Stimulated activated CD4-positive, alpha-beta T cell treated with anti-CD3 and anti-CD28 coated beads, Interleukin-1b, Interleukin-23, amount 100 ng/mL, for 4 hours (primary cell): Measurements from ENCODE around the gene ITGB5.
"Not testable (repeated sequence)": the region's sequence is repeated elsewhere in the genome, so short reads cannot be mapped to it uniquely, and the experiment has no call there.

Experiments used
- DNase-seq, 2 donors: peaks; one replicate each; pipeline ENCODE4 v3.0.0-alpha.2; 2020; ENCODE audit warnings: low read depth in 2 of 2

Gene ITGB5

DNA sequence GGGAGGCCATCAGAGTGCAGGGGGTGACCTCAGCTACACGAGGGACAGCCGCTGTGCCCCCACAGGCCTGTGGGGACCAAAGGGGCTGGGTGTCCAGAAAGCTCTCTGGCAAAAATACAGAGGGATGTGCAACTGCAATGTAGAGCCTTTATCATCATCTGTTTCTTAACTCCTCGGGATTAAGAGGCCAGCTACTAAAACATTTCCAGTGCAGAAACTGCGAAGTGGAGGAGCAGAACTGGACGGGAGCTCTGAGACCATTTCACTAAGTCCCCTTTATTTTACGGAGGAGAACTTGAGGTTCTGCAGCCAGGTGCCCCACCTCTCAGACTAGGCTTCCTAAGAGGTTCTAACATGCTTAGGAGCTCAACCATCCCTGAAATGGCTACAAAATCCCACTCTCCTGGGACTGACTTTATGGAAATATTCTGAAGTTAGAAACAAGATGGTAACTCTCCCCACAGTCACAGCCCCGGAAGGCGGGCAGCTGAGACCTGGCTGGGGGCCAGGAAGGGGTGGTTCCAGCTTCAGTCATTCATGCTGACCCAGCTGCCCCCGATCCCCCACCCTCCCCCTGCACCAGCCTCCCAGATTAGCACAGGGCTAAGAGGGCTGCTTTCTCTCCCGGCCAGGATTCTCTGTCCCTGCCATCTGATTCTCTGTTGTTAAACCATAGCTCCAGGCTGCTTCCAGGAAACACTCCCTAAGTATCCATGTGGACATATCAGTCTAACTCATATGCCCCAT lies 116.7 kb downstream of the ITGB5 start:
- DNase-seq = no peak

DNA sequence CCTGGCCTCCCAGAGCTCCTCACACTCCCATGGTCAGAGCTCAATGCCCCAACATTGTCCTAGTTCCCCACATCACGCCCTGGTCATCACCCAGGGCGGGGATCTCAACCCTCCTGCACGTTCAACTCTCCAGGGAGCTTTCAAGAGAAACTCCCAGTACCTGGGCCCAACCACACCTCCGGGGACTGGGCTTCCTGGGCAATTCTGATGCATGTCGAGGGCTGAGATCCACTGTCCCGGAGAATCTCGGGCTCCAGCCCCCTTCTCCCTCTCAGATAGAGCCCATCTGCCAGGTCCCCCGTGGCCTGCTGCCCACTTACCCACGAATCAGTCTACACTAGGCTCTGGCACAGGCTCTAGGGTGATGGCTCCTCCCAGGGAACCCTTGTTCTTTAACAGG lies 117.7 kb downstream of the ITGB5 start:
- DNase-seq = no peak

DNA sequence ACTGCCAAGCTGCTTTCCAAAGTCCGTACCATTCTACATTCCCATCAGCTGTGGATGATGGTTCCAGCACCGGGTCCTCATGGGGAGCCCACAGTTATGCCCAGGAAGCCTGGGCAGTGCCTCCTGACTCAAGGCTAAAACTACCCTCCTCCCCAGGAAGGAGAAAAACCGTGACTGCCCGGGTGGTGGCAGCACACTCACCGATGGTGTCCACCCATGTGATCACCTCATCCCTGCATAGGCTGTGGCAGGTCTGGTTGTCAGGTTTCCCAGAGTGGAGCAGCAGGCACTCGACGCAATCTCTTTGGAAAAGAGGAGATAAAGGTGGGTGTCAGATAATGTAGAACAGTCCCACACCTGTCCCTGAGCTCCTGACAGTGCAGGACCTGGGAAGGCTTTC lies 118.4 kb downstream of the ITGB5 start:
- no peak for DNase-seq

DNA sequence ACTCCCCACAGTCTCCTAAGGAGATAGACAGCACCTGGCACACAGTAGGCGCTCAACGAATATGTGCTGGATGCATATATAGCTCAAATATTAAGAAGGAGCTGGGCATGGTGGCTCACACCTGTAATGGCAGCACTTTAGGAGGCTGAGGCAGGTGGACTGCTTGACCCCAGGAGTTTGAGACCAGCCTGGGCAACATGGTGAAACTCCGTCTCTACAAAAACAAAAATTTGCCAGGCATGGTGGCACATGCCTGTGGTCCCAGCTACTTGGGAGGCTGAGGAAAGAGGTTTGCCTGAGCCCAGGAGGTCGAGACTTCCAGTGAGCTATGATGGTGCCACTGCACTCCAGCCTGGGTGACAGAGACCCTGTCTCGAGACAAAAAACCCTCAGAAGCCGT lies 119.5 kb downstream of the ITGB5 start:
- no peak for DNase-seq

DNA sequence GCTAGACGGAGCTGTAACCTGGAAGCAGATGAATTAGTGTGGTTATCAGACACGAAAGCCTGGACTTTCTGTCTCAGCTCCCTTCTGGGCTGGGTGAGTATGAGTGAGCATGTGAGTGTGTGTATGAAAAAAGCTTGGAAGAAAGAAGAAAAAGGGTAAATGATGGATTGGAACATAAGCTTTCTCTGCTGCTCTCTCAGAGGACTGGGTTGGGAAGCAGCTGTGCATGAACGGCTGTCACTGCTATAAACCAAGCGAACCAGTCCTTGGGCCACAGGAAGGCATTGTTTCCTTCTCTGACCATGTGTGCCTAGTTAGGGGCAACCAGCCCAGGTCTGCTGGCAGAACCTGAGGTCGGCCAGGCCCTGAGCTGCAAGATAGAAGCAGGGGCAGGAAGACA lies 119.9 kb downstream of the ITGB5 start:
- DNase-seq = no peak

DNA sequence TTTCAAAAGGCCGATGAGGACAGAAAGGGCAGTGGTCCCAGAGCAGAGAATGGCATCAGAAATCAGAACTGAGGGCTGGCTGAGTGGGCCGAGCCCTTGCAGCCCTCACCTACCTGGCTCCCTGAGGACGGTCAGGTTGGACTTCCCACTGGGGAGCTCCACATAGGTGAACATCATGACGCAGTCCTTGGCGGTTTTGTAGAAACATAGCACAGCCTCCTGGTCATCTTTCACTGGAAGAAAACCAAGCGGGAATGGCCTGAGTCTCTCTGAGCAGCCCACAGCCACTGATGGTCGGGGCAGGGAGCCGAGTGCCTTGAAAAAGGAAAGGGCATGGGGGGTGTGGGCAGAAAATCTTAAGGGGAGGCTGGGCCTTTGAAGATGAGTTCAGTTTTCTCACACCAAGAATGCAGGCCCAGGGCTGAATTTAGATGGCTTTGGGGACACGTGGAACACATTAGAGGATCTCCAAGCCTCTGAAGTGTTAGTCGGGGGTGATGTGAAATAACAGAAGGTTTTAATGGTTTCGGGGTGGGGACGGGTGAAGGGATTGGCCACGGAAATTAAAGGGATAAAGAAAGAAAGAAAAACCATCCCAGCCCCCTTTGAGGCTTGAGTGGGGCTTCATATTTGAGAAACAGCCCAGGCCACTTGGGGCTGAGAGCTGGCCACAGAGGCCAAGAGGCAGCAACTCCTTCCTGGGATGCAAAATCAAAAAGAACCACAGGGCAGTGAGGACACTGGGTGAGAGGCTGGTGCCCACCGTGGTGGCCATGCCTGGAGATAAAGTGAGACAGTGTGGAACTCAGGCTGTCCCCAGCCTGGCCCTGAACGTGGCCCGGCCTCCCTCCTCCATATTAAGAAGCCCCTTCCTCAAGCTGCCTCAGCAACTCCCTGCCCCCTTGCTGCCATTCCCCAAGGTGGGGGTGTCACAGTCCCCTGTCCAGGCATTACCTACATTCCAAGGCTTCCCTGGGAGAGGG lies 120.8 kb downstream of the ITGB5 start:
- DNase-seq = no peak

DNA sequence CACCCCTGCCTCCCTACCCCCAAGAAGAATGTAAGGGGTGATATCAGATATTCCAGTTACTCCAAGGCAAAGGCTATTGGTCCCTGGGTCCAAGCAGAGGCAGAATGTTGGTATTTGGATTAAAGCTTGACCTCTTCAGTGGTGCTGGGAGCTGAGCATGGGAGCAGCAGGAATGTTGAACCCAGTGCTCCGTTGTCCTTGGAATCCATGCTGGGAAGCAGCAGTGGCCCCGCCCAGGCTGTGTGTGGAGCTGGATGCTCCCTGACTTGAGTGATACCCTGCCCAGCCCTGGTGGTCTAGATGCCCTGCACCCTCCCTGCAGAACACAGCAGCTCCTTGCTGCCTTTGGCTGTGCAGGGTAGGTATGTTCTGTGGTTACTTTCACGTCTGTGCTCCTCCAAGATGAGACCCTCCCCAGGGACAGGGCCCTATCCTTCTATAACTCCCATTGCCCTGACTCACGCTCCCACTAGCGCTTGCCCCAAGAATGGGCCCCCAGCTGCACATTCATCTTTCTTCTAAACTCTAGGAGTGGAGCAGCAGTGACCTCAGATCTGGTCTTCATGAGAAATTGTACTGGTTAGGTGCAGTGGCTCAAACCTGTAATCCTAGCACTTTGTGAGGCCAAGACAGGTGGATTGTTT lies 121.8 kb downstream of the ITGB5 start:
- no peak for DNase-seq

DNA sequence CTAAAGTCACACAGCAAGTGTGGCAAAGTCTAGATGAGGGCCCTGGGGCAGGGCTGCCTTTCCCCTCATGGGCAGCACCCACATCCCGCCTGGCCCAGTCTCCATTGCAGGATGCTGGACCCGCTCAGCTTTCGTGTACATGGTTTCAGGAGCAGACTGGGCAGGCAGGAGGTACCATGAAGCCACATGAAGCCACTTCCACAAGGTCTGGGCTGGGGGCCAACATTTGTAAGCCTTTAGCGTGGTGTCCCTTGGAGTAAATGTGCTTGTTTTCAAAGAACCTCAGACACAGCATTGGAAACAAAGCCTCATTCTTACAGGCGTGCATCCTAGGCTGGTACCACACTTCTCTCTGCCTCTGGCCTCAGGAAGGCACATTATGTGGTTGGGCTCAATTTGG lies 122.4 kb downstream of the ITGB5 start:
- no peak for DNase-seq

DNA sequence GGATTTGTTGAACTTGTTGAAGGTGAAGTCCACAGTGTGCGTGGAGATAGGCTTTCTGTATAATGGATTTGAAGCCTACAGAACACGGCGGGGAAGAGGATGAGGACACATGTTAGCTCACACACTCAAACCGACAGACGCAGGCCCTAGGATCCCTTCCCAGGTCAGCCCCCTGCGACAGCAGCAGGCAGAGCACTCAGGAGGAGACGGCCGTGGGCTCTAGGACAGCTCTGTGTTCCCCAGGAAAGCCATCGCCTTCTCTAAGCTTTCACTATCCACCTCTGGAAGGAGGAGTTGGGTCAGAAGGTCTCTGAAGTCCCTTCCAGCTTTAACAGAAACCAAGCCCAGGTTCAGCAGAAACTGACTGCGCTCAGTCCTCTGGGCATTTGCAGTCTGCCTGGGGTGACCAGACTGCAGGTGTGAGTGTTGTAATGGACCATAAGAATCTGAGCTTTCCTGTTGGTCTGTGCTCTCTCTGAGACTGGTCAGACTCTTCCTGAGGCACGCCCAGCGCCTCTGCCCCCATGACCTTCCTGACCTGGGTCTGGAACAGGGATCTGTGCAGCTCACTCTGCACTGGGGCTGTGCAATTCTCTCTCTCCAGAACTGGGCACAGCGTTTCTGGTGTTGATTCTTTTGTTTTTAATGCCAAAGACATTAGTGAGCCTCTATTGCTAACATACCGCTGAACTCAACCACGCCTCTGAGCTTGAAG lies 123.4 kb downstream of the ITGB5 start:
- no peak for DNase-seq

DNA sequence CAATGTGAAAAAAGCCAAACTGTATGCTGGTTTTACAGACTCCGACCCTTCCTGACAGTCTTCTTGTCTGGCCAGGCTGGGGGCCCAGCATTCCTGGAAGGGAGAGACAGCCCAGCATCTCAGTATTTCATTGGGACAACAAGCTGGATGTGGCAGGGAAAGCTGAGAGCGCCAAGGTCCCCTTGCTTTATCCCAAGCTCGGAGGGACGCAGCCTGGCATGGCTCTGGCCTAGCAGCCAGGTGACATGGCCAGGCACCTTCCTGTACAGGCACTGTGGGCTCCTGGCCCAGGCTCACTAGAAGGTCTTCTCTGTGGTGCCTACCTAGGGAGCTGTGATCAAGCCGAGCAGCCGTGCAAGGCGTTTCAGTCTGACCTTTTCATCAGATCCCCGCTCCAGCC lies 124.0 kb downstream of the ITGB5 start:
- no peak for DNase-seq

DNA sequence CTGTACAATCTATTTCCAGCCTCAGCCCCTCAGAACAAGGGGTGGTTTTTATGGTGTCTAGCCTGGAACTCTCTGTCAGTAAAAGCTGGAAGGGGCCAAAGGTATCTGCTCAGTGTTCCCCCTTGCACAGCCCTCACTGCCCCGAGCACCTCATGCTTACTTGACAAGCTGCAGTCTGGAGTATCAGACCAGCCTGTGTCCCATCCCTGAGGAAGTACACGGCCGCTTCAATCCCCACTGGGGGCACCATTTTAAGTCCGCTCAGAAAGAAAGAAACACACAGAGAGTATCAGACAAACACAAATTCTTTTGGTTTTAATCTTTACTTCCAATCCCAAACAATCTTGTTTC lies 124.5 kb downstream of the ITGB5 start:
- DNase-seq = no peak

DNA sequence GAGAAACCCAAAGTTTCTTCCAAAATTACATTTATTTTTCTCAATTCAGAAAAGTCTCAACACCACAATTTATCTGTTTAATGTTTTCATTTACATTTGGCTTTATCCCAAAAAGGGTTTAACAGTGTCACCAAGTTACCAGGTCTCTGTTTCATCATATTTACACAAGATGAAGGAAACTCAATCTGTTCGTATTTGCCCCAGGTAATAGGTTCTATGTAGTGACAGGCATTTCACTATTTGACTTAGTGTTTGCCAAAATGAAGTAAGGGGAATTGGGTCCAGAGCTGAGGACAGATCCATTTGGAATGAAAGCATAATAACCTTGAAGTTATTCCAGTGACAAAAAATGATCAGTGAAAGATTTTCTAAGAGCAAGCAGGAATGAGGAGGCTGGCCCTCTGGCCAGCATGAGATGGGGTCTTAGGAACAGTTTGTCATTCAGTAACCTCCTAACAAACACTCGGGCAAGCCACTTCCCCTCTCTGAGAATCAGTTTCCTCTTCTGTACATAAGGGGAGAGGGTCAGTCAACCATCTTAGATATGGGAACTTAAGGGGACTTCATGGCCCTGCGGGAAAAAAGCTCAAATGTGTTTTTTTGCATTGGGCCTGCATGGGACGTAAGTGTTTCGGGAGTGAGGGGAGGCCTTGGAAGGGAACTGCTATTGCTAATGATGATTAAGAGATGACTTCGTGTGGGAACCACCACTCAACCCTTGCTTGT lies 125.1 kb downstream of the ITGB5 start:
- no peak for DNase-seq

DNA sequence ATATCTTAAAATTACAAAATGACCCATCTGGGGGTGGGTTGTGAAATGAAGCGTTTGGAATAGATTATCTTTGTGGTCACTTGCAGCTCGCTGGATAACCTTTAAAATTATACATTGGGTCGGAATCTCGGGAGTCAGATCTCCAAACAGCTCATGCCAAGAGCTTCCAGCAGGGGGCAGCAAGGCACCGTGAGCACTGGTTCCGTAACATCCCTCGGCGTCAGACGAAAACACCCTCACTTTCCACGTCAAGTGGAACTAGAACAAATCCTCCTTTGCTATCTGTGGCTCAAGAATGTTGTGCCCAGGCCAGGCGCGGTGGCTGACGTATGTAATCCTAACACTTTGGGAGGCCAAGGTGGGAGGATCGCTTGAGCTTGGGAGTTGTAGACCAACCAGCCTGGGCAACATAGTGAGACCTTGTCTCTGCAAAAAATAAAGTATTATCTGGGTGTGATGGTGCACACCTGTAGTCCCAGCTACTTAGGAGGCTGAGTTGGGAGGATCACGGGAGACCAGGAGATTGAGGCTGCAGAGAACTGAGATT lies 125.8 kb downstream of the ITGB5 start:
- DNase-seq = peak; percentile 73 to 78

DNA sequence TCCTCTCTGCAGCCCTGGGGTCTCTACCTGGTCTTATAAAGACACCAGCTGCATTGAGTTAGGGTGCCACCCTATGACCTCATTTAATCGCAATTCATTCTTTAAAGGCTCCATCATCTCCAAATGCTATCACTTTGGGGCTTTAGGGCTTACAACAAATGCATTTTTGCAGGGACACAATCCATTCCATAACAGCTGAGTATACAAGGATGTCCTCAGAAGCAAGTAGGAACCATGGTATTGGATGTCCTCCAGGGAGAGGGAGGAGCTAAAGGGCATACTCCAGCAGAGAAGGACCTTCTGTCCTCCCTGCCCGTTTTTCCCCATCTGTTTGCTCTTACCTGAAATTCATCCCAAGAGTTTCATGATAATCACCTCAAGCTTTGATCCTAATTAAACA lies 126.6 kb downstream of the ITGB5 start:
- no peak for DNase-seq

DNA sequence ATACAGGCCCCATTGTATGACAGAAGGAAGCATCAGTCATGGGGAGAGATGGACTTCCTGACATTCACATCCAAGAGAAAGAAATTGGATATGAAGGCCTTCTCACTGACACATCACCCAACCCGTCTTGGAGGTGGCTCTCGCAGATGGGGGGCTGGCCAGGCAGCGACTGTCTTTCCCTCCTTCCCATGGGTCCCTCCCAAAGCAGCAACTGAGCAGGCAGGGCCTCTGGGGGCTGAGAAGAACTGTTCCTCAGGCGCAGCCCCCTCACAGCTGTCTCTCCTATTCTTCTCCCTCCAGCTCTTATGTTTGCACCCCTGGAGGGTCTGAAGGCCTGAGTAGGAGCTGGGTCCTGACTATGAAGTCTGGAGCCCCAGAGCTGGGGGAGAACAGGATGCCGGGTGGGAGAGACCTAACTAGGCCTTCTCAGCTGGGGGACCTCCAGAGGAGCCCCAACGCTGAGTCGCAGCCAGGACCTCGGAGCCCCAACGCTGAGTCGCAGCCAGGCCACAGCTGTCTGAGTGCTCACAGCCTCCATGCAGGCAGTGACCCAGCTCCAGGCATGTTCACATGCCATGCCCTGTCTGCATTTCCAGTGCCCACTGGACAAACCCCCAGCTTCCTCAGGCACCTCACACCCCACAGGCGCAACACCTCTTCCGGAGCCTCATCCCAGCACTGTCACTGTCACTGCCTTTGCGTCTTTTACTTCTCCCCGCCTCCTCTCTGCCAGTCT lies 127.3 kb downstream of the ITGB5 start:
- DNase-seq = no peak

DNA sequence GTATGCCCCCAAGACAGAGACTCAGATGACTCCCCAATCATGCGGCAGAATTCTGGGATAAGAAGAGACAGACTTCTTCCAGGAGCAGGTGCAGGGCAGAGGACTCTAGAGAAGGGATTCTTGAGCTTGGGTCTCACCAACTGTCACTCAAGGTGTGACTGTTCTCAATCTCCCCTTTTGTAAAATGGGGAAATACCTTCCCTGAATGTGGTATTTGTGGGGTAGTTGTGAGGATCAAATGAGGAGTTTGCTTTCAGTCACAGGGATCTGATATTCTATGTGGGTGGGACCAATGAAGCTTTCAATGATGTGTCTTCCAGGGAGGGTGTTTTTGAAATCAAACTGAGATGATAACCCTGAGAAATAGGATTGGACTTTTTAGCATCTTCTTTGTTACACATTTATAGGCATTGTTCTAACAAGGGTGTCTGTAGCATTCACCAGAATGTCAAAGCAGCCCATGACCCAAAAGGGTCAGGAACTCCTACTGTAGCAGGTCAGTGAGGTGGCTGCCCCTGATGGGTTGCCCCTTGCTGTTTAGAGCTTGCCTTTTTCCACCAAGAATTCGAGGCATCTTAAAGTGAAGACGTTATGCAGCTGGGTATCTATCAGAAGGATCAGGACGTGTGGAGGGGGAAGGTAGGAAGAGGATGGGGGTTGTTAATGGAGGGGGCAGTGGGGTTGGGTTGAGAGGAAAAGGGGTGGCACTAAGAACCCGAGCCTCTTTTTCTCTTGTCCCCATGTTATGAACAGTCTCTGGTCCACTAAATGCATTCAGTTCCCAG lies 128.1 kb downstream of the ITGB5 start:
- DNase-seq = no peak

DNA sequence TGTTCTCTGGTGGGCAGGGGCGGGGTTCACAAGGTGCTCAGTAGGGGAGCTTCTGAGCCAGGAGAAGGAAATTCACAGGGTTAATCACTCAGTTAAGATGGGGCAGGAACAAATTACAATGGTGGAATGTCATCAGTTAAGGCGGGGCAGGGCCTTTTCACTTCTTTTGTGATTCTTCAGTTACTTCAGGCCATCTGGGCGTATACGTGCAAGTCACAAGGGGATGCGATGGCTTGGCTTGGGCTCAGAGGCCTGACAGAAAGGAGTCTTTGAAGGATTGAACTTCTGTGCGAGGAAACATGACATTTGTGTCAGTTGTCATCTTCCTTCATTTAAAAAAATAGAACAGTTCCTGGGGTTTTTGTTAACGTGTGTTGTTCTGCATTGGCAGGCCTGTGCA lies 129.2 kb downstream of the ITGB5 start:
- not testable (repeated sequence) for DNase-seq

DNA sequence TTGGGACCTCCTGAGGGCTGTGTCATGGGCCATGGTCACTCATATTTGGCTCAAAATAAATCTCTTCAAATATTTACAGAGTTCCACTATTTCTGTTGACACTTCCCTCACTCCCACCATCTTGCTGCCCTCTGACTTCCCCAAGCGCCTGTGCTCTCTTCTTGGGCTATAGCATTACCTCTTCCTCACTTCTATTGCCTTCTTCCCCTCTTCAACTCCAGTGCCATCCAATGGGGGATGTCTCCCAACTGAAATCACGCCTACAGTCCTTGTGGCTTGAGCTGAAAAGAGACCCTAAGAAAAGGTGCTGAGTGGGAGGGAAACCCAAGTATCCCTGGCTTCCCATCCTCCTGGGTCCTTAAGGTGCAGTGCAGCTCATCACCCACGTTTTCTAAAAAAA lies 135.1 kb downstream of the ITGB5 start:
- no peak for DNase-seq

DNA sequence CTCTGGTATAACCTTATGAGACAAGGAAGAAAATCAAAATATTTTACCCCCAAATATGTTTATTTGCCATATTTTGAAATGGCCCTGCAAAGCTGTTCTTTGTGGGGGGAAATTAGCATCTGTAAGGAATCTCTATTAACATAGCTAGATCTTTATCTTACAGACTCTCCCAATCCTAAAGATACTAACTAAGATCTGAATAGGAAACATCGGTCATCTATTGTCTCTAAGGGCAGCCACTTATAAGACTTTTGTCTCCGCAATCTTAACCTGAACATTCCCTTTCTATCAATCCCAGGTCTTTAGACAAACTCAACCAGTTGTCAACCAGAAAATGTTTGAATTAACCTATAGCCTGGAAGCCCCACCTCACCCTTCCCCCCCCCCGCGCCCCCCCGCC lies 135.7 kb downstream of the ITGB5 start:
- no peak for DNase-seq
